SK-N-SH treated with all-trans-retinoic acid at 6 μM for 48 hours (cell line): ENCODE measurements around the gene LGALS7B.

ENCODE experiments used
- ATAC-seq: fragments of 200-7000 bp; cut with Tn5 transposase; 3 replicates; pipeline ENCODE4 v1.9.1; 2020; ENCODE audit warnings: mild to moderate bottlenecking, moderate library complexity
- ARNTL ChIP-seq: fragments of 450-650 bp; formaldehyde crosslinking; IDR thresholded peaks from 2 replicates; pipeline ENCODE4 v1.5.0; 2020; ENCODE audit warnings: low read depth, mild to moderate bottlenecking, moderate library complexity, borderline replicate concordance
- BACH2 ChIP-seq: fragments of 250-450 bp; sonication (Bioruptor Pico); IDR thresholded peaks from 2 replicates; pipeline ENCODE4 v1.9.0; 2021; ENCODE audit warnings: mild to moderate bottlenecking, borderline replicate concordance
- CSRNP3 ChIP-seq: fragments of 250-450 bp; sonication (Bioruptor Pico); IDR thresholded peaks from 2 replicates; pipeline ENCODE4 v1.5.1; 2021; ENCODE audit warnings: mild to moderate bottlenecking, moderate library complexity
- ESRRG ChIP-seq: fragments of 250-450 bp; sonication (Bioruptor Pico); IDR thresholded peaks from 2 replicates; pipeline ENCODE4 v1.6.1; 2021; ENCODE audit warnings: mild to moderate bottlenecking
- GLIS3 ChIP-seq: fragments of 250-450 bp; sonication (Bioruptor Pico); IDR thresholded peaks from 2 replicates; pipeline ENCODE4 v1.5.0; 2020; ENCODE audit warnings: mild to moderate bottlenecking, moderate library complexity
- ISL1 ChIP-seq: fragments of 250-450 bp; sonication (Bioruptor Pico); IDR thresholded peaks from 2 replicates; pipeline ENCODE4 v2.1.2; 2022; ENCODE audit warnings: mild to moderate bottlenecking, moderate library complexity
- POU6F1 ChIP-seq: fragments of 250-450 bp; sonication (Bioruptor Pico); IDR thresholded peaks from 2 replicates; pipeline ENCODE4 v1.8.0; 2021; ENCODE audit warnings: low read depth, mild to moderate bottlenecking, moderate library complexity, borderline replicate concordance
- PPARA ChIP-seq: fragments of 250-450 bp; sonication (Bioruptor Pico); IDR thresholded peaks from 2 replicates; pipeline ENCODE4 v1.5.0; 2020; ENCODE audit warnings: mild to moderate bottlenecking, borderline replicate concordance
- SNAI2 ChIP-seq: fragments of 250-450 bp; sonication (Bioruptor Pico); IDR thresholded peaks from 2 replicates; pipeline ENCODE4 v1.5.0; 2020; ENCODE audit warnings: mild to moderate bottlenecking, moderate library complexity
- TCF4 ChIP-seq: fragments of 250-450 bp; sonication (Bioruptor Pico); IDR thresholded peaks from 2 replicates; pipeline ENCODE4 v1.8.0; 2021; ENCODE audit warnings: mild to moderate bottlenecking, moderate library complexity, borderline replicate concordance
- TOX ChIP-seq: fragments of 250-450 bp; sonication (Bioruptor Pico); IDR thresholded peaks from 2 replicates; pipeline ENCODE4 v1.8.0; 2021; ENCODE audit warnings: mild to moderate bottlenecking, moderate library complexity, borderline replicate concordance
- TSHZ2 ChIP-seq: fragments of 250-450 bp; sonication (Bioruptor Pico); IDR thresholded peaks from 2 replicates; pipeline ENCODE4 v1.5.0; 2020; ENCODE audit warnings: mild to moderate bottlenecking, moderate library complexity
- ZFP3 ChIP-seq: fragments of 250-450 bp; sonication (Bioruptor Pico); IDR thresholded peaks from 2 replicates; pipeline ENCODE4 v1.5.0; 2020; ENCODE audit warnings: mild to moderate bottlenecking, moderate library complexity
- ZFP30 ChIP-seq: fragments of 450-650 bp; formaldehyde crosslinking; IDR thresholded peaks from 2 replicates; pipeline ENCODE4 v1.5.0; 2022; ENCODE audit warnings: mild to moderate bottlenecking, moderate library complexity
- ZNF565 ChIP-seq: fragments of 450-650 bp; formaldehyde crosslinking; conservative IDR thresholded peaks from 2 replicates; pipeline ENCODE4 v1.5.0; 2020; ENCODE audit warnings: low read depth, mild to moderate bottlenecking, moderate library complexity
- ZNF70 ChIP-seq: fragments of 450-650 bp; formaldehyde crosslinking; IDR thresholded peaks from 2 replicates; pipeline ENCODE4 v1.5.0; 2020; ENCODE audit warnings: mild to moderate bottlenecking, moderate library complexity
- ZNF8 ChIP-seq: fragments of 450-650 bp; formaldehyde crosslinking; IDR thresholded peaks from 2 replicates; pipeline ENCODE4 v1.5.0; 2020; ENCODE audit warnings: mild to moderate bottlenecking, moderate library complexity
- TF ChIP-seq, protein P1 (sequence below): fragments of 250-450 bp; sonication (Bioruptor Pico); IDR thresholded peaks from 2 replicates; pipeline ENCODE4 v1.8.0; 2020; ENCODE audit warnings: mild to moderate bottlenecking, moderate library complexity, borderline replicate concordance
- TF ChIP-seq, protein P2 (sequence below): fragments of 250-450 bp; sonication (Bioruptor Pico); IDR thresholded peaks from 2 replicates; pipeline ENCODE4 v1.5.1; 2020; ENCODE audit warnings: low read depth, mild to moderate bottlenecking, moderate library complexity

The LGALS7B gene

GRCh38 chr19:38788478-38789243, at the start of gene LGALS7B:
Gene LGALS7B (plus strand): TSS chr19:38789200. CDS start chr19:38789227, 27 bp downstream.
- TF ChIP-seq TCF4 (CRISPR knock-in tag), result no peak
- no peak for TF ChIP-seq TOX (CRISPR knock-in tag)
- no peak for TF ChIP-seq BACH2 (CRISPR knock-in tag)
- TF ChIP-seq, protein P1, sequence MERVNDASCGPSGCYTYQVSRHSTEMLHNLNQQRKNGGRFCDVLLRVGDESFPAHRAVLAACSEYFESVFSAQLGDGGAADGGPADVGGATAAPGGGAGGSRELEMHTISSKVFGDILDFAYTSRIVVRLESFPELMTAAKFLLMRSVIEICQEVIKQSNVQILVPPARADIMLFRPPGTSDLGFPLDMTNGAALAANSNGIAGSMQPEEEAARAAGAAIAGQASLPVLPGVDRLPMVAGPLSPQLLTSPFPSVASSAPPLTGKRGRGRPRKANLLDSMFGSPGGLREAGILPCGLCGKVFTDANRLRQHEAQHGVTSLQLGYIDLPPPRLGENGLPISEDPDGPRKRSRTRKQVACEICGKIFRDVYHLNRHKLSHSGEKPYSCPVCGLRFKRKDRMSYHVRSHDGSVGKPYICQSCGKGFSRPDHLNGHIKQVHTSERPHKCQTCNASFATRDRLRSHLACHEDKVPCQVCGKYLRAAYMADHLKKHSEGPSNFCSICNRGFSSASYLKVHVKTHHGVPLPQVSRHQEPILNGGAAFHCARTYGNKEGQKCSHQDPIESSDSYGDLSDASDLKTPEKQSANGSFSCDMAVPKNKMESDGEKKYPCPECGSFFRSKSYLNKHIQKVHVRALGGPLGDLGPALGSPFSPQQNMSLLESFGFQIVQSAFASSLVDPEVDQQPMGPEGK (CRISPR knock-in tag), result no peak
- TF ChIP-seq ZNF70, result no peak
- no peak for TF ChIP-seq ZNF8 (CRISPR knock-in tag)

DNA sequence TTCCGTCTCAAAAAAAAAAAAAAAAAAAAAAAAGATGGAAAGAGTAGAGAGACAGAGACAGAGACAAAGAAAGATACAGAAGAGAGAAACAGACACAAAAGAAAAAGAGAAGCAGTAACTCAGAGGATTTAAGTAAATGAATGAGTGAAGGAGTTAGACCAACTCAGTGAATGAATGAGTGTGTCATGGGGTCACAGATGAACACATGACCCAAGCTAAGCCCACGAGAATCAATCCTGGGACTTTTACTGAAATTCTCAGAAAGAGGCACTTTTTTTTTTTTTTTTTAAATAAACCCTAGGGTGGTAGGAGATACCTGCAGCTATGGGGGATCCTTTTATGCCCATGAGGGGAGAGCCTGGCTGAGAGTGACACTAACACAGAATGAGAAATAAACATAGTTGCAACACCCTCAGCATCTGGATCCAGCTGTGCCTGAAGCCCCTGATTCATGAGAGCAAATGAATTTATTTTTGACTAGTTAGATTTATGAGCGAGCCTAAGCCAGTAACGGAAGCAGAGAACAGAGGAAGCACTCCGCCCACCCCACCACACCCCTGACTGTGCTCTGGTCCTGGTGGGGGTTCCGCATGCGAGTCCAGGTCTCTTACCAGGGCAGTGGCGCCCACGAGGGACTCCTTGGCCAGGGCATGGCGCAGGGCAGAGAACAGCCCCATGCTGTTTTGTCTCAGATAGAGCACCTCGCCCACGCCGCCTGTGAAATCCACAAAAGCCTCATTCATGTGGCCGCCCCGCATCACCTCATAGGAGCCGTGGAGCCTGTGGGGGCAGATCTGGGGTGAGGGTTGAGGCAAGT, 49.4 kb upstream of the LGALS7B start:
- no peak for TF ChIP-seq TSHZ2 (CRISPR knock-in tag)
- no peak for TF ChIP-seq ARNTL (CRISPR knock-in tag)
- no peak for TF ChIP-seq ZNF8 (CRISPR knock-in tag)
- no peak for TF ChIP-seq ZNF70
- no peak for TF ChIP-seq ZFP30 (CRISPR knock-in tag)
- no peak for TF ChIP-seq SNAI2
- no peak for TF ChIP-seq ZNF565 (CRISPR knock-in tag)
- no peak for TF ChIP-seq BACH2 (CRISPR knock-in tag)
- TF ChIP-seq PPARA (CRISPR knock-in tag), result no peak
- TF ChIP-seq, protein P1 (CRISPR knock-in tag), result no peak
- TF ChIP-seq, protein P2, sequence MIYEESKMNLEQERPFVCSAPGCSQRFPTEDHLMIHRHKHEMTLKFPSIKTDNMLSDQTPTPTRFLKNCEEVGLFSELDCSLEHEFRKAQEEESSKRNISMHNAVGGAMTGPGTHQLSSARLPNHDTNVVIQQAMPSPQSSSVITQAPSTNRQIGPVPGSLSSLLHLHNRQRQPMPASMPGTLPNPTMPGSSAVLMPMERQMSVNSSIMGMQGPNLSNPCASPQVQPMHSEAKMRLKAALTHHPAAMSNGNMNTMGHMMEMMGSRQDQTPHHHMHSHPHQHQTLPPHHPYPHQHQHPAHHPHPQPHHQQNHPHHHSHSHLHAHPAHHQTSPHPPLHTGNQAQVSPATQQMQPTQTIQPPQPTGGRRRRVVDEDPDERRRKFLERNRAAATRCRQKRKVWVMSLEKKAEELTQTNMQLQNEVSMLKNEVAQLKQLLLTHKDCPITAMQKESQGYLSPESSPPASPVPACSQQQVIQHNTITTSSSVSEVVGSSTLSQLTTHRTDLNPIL, result no peak
- TF ChIP-seq ESRRG (CRISPR knock-in tag), result no peak
- no peak for TF ChIP-seq TOX (CRISPR knock-in tag)
- no peak for TF ChIP-seq ZFP3 (CRISPR knock-in tag)
- no peak for TF ChIP-seq ISL1 (CRISPR knock-in tag)
- TF ChIP-seq POU6F1 (CRISPR knock-in tag), result no peak
- no peak for TF ChIP-seq CSRNP3 (CRISPR knock-in tag)
- no peak for TF ChIP-seq GLIS3 (CRISPR knock-in tag)
- TF ChIP-seq, all 23 proteins: peak for 0
- ATAC-seq, result no peak

More at GRCh38 chr19:38788478-38789243, at the start of gene LGALS7B:
- ATAC-seq, result no peak
